SK-N-SH (cell line): ENCODE data around the gene GALNT18.

Source experiments
- EP300 ChIP-seq, 2 experiments: IDR thresholded peaks; 2 replicates each; pipeline versions ENCODE4 v1.4.0 to v1.6.1; 2012; ENCODE audit warnings: borderline replicate concordance in 1 of 2, low read depth in 1 of 2, low read length in 1 of 2
- FOXM1 ChIP-seq: IDR thresholded peaks from 2 replicates; pipeline ENCODE4 v1.4.0; 2012; ENCODE audit warnings: low read depth, mild to moderate bottlenecking
- GABPA ChIP-seq: IDR thresholded peaks from 2 replicates; pipeline ENCODE4 v1.4.0; 2012; ENCODE audit warnings: low read depth, mild to moderate bottlenecking
- NRF1 ChIP-seq: IDR thresholded peaks from 2 replicates; pipeline ENCODE4 v1.6.1; 2012; ENCODE audit warnings: low read depth, mild to moderate bottlenecking, low read length
- POLR2AphosphoS5 ChIP-seq: IDR thresholded peaks from 2 replicates; pipeline ENCODE4 v1.6.1; 2012; ENCODE audit warnings: low read depth, low read length
- RAD21 ChIP-seq: IDR thresholded peaks from 2 replicates; pipeline ENCODE4 v1.6.1; 2012; ENCODE audit warnings: mild to moderate bottlenecking, low read length
- RCOR1 ChIP-seq: fragments of 150-350 bp; IDR thresholded peaks from 2 replicates; pipeline ENCODE4 v1.6.1; 2017; ENCODE audit warnings: antibody characterized with exemption, low read length
- RXRA ChIP-seq: IDR thresholded peaks from 2 replicates; pipeline ENCODE4 v1.4.0; 2012; ENCODE audit warnings: low read depth, mild to moderate bottlenecking, borderline replicate concordance
- YY1 ChIP-seq: IDR thresholded peaks from 2 replicates; pipeline ENCODE4 v1.4.0; 2012; ENCODE audit warnings: low read depth, mild to moderate bottlenecking
- TF ChIP-seq, protein P1 (sequence below): fragments of 200-600 bp; sonication (generic); IDR thresholded peaks from 2 replicates; pipeline ENCODE4 v1.6.1; 2017; ENCODE audit warnings: antibody characterized with exemption, mild to moderate bottlenecking, moderate library complexity
- TF ChIP-seq, protein P2 (sequence below): IDR thresholded peaks from 2 replicates; pipeline ENCODE4 v1.6.1; 2012; ENCODE audit warnings: mild to moderate bottlenecking, low read depth, low read length, moderate library complexity
- TF ChIP-seq, protein P3 (sequence below): IDR thresholded peaks from 2 replicates; pipeline ENCODE4 v1.4.0; 2012; ENCODE audit warnings: low read depth, borderline replicate concordance
- TF ChIP-seq, protein P4 (sequence below): fragments of 150-350 bp; IDR thresholded peaks from 2 replicates; pipeline ENCODE4 v1.6.1; 2017; ENCODE audit warnings: antibody characterized with exemption, low read length, low read depth, borderline replicate concordance

DNA sequence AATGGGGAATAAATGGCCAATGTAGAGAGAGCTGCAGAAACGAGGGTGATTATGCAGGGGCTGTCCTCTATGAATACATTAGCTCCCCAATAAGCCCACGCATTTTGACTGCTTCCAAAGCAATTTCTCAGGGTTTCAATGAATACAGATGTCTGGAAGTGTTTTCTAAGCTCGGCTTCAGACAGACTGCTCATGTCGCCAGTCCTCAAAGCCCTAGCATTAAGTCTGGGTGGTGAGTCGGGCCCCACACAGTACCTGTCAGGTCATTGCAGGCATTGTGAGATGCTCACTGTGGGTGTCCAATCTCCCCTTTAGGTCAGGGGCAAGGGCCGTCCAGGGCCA, 250.9 kb downstream of the GALNT18 start:
- TF ChIP-seq, protein P1, sequence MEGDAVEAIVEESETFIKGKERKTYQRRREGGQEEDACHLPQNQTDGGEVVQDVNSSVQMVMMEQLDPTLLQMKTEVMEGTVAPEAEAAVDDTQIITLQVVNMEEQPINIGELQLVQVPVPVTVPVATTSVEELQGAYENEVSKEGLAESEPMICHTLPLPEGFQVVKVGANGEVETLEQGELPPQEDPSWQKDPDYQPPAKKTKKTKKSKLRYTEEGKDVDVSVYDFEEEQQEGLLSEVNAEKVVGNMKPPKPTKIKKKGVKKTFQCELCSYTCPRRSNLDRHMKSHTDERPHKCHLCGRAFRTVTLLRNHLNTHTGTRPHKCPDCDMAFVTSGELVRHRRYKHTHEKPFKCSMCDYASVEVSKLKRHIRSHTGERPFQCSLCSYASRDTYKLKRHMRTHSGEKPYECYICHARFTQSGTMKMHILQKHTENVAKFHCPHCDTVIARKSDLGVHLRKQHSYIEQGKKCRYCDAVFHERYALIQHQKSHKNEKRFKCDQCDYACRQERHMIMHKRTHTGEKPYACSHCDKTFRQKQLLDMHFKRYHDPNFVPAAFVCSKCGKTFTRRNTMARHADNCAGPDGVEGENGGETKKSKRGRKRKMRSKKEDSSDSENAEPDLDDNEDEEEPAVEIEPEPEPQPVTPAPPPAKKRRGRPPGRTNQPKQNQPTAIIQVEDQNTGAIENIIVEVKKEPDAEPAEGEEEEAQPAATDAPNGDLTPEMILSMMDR, result no peak
- TF ChIP-seq POLR2AphosphoS5 (no peak), EP300 (IDR thresholded peaks at IDR 0.05; ENCODE audit: borderline replicate concordance in 1 of 2, low read depth in 1 of 2, low read length in 1 of 2) (no peak), GABPA (no peak), RAD21 (no peak), RCOR1 (no peak), FOXM1 (no peak), RXRA (no peak), NRF1 (no peak), YY1 (no peak)
- TF ChIP-seq, protein P2, sequence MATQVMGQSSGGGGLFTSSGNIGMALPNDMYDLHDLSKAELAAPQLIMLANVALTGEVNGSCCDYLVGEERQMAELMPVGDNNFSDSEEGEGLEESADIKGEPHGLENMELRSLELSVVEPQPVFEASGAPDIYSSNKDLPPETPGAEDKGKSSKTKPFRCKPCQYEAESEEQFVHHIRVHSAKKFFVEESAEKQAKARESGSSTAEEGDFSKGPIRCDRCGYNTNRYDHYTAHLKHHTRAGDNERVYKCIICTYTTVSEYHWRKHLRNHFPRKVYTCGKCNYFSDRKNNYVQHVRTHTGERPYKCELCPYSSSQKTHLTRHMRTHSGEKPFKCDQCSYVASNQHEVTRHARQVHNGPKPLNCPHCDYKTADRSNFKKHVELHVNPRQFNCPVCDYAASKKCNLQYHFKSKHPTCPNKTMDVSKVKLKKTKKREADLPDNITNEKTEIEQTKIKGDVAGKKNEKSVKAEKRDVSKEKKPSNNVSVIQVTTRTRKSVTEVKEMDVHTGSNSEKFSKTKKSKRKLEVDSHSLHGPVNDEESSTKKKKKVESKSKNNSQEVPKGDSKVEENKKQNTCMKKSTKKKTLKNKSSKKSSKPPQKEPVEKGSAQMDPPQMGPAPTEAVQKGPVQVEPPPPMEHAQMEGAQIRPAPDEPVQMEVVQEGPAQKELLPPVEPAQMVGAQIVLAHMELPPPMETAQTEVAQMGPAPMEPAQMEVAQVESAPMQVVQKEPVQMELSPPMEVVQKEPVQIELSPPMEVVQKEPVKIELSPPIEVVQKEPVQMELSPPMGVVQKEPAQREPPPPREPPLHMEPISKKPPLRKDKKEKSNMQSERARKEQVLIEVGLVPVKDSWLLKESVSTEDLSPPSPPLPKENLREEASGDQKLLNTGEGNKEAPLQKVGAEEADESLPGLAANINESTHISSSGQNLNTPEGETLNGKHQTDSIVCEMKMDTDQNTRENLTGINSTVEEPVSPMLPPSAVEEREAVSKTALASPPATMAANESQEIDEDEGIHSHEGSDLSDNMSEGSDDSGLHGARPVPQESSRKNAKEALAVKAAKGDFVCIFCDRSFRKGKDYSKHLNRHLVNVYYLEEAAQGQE, result no peak
- TF ChIP-seq, protein P3, sequence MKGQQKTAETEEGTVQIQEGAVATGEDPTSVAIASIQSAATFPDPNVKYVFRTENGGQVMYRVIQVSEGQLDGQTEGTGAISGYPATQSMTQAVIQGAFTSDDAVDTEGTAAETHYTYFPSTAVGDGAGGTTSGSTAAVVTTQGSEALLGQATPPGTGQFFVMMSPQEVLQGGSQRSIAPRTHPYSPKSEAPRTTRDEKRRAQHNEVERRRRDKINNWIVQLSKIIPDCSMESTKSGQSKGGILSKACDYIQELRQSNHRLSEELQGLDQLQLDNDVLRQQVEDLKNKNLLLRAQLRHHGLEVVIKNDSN, result no peak
- TF ChIP-seq, protein P4, sequence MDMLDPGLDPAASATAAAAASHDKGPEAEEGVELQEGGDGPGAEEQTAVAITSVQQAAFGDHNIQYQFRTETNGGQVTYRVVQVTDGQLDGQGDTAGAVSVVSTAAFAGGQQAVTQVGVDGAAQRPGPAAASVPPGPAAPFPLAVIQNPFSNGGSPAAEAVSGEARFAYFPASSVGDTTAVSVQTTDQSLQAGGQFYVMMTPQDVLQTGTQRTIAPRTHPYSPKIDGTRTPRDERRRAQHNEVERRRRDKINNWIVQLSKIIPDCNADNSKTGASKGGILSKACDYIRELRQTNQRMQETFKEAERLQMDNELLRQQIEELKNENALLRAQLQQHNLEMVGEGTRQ, result no peak
